HepG2 (cell line): ENCODE measurements around the gene SHF. TPM values are rescaled to one million over a fixed set of nuclear protein-coding genes. Genes with fewer than 3 reads are reported as not detected.

Experiments used
- BRCA1 ChIP-seq: sonication (generic); formaldehyde crosslinking; IDR thresholded peaks from 2 replicates; pipeline ENCODE4 v1.4.0; 2020; ENCODE audit warnings: missing genetic modification reagents
- CAMTA2 ChIP-seq: sonication (generic); formaldehyde crosslinking; IDR thresholded peaks from 2 replicates; pipeline ENCODE4 v1.4.0; 2020; ENCODE audit warnings: mild to moderate bottlenecking, missing genetic modification reagents, borderline replicate concordance
- FOSL1 ChIP-seq: sonication (generic); formaldehyde crosslinking; IDR thresholded peaks from 2 replicates; pipeline ENCODE4 v1.9.0; 2021; ENCODE audit warnings: missing genetic modification reagents, borderline replicate concordance
- HNRNPL ChIP-seq: fragments of 200-400 bp; formaldehyde crosslinking; IDR thresholded peaks from 2 replicates; pipeline ENCODE4 v1.6.1; 2017; ENCODE audit warnings: mild to moderate bottlenecking, low read depth, low read length
- KDM3A ChIP-seq: IDR thresholded peaks from 2 replicates; pipeline ENCODE4 v1.6.1; 2018; ENCODE audit warnings: low read depth, missing compliant biosample characterization
- MAZ ChIP-seq, 2 experiments: sonication (generic) in 1 of 2; formaldehyde crosslinking in 1 of 2; IDR thresholded peaks; 2 replicates each; pipeline versions ENCODE4 v1.5.0 to v1.6.1; 2012 to 2020; ENCODE audit warnings: low read depth in 2 of 2, mild to moderate bottlenecking in 2 of 2, borderline replicate concordance in 1 of 2, improper control_type of control experiment in 1 of 2, low read length in 1 of 2, missing genetic modification reagents in 1 of 2, moderate library complexity in 1 of 2
- PAWR ChIP-seq: sonication (generic); formaldehyde crosslinking; IDR thresholded peaks from 2 replicates; pipeline ENCODE4 v1.4.0; 2020; ENCODE audit warnings: missing genetic modification reagents, mild to moderate bottlenecking, borderline replicate concordance
- POLR2AphosphoS2 ChIP-seq: IDR thresholded peaks from 2 replicates; pipeline ENCODE4 v1.6.1; 2011; ENCODE audit warnings: low read depth, low read length, improper control_type of control experiment
- RAD51 ChIP-seq: fragments of 450-650 bp; IDR thresholded peaks from 2 replicates; pipeline ENCODE4 v1.6.1; 2016; ENCODE audit warnings: borderline replicate concordance
- SATB2 ChIP-seq: sonication (generic); formaldehyde crosslinking; IDR thresholded peaks from 2 replicates; pipeline ENCODE4 v1.5.0; 2020; ENCODE audit warnings: missing genetic modification reagents
- SMC3 ChIP-seq: IDR thresholded peaks from 2 replicates; pipeline ENCODE4 v1.6.1; 2011; ENCODE audit warnings: low read length, improper control_type of control experiment
- ZFX ChIP-seq: sonication (generic); formaldehyde crosslinking; IDR thresholded peaks from 2 replicates; pipeline ENCODE4 v1.4.0; 2020; ENCODE audit warnings: mild to moderate bottlenecking, low read depth, missing genetic modification reagents, moderate library complexity
- ZKSCAN5 ChIP-seq: sonication (generic); formaldehyde crosslinking; IDR thresholded peaks from 2 replicates; pipeline ENCODE4 v1.5.1; 2020; ENCODE audit warnings: mild to moderate bottlenecking, missing genetic modification reagents
- ZKSCAN8 ChIP-seq: IDR thresholded peaks from 2 replicates; pipeline ENCODE4 v1.6.1; 2016; ENCODE audit warnings: borderline replicate concordance, missing genetic modification reagents, missing compliant biosample characterization
- ZNF329 ChIP-seq: sonication (generic); formaldehyde crosslinking; IDR thresholded peaks from 2 replicates; pipeline ENCODE4 v1.9.0; 2021; ENCODE audit warnings: low read depth, mild to moderate bottlenecking, missing genetic modification reagents
- ZNF331 ChIP-seq: sonication (generic); formaldehyde crosslinking; IDR thresholded peaks from 2 replicates; pipeline ENCODE4 v1.4.0; 2020; ENCODE audit warnings: missing genetic modification reagents
- ZNF432 ChIP-seq: sonication (generic); formaldehyde crosslinking; IDR thresholded peaks from 2 replicates; pipeline ENCODE4 v1.5.0; 2020; ENCODE audit warnings: missing genetic modification reagents, mild to moderate bottlenecking, borderline replicate concordance
- ZNF619 ChIP-seq: sonication (generic); formaldehyde crosslinking; IDR thresholded peaks from 2 replicates; pipeline ENCODE4 v1.4.0; 2020; ENCODE audit warnings: mild to moderate bottlenecking, missing genetic modification reagents
- ZSCAN29 ChIP-seq: sonication (generic); formaldehyde crosslinking; conservative IDR thresholded peaks from 2 replicates; pipeline ENCODE4 v1.4.0; 2020; ENCODE audit warnings: mild to moderate bottlenecking, missing genetic modification reagents
- polyA plus RNA-seq, 8 experiments: library from polyadenylated mRNA; depleted of rRNA in 3 of 8; stranded (reverse) in 7 of 8; unstranded in 1 of 8; fragments of >200 nt; fragmentation: Illumina TruSeq in 4 of 8; extraction: Trizol in 4 of 8; gene quantifications; 2 replicates each; pipeline versions ENCODE4 v1.2.1 to v1.2.3, GENCODE V29; 2011 to 2016; ENCODE audit warnings: low read depth in 4 of 8, missing spikeins in 1 of 8, mixed read lengths in 1 of 8; ENCODE audit not compliant: insufficient read depth in 1 of 8
- total RNA-seq, 5 experiments: library from RNA; depleted of rRNA; stranded (reverse); fragments of >200 nt; fragmentation: Illumina TruSeq; extraction: Trizol; gene quantifications; 2 replicates each; pipeline ENCODE4 v1.2.3, GENCODE V29; 2016; ENCODE audit warnings: low read depth in 1 of 5
- TF ChIP-seq, protein P1 (sequence below): sonication (generic); formaldehyde crosslinking; IDR thresholded peaks from 2 replicates; pipeline ENCODE4 v1.4.0; 2020; ENCODE audit warnings: missing genetic modification reagents, mild to moderate bottlenecking, borderline replicate concordance
- TF ChIP-seq, protein P2 (sequence below): sonication (generic); formaldehyde crosslinking; IDR thresholded peaks from 2 replicates; pipeline ENCODE4 v1.5.0; 2020; ENCODE audit warnings: mild to moderate bottlenecking, low read depth, missing genetic modification reagents, borderline replicate concordance
- TF ChIP-seq, protein P3 (sequence below): sonication (generic); formaldehyde crosslinking; IDR thresholded peaks from 2 replicates; pipeline ENCODE4 v1.4.0; 2020; ENCODE audit warnings: missing genetic modification reagents, borderline replicate concordance
- TF ChIP-seq, protein P4 (sequence below): sonication (generic); formaldehyde crosslinking; IDR thresholded peaks from 2 replicates; pipeline ENCODE4 v1.5.0; 2020; ENCODE audit warnings: missing genetic modification reagents

SHF gene
- total and polyA plus RNA-seq, 2 of the 13 experiments (the other 11 are each of a cell fraction or from before 2014, with no cell fraction given) = 20.9 to 25.5 TPM

DNA sequence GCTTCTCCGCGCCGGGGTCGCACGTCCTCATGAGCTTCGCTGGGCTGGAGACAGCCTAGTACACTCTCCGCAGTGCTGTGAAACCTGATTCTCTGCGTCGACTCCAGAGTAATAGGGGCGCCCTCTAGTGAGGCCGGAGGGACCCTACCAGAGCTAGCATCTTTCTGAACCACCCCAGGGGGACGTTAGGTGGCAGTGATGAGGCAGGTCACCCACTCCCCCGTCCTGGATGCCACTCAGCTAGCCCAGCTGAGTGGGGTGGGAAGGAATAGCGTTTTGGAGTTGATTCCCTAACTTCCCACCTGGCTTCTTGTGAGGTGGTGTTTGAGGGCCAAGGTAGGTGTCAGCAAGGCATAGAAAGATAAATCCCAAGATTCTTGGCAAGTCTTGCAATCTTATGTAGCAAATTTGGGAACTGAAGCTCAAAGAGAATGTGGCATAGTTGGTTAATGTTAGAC, 69.6 kb downstream of the SHF start (continued):
- TF ChIP-seq, protein P1, sequence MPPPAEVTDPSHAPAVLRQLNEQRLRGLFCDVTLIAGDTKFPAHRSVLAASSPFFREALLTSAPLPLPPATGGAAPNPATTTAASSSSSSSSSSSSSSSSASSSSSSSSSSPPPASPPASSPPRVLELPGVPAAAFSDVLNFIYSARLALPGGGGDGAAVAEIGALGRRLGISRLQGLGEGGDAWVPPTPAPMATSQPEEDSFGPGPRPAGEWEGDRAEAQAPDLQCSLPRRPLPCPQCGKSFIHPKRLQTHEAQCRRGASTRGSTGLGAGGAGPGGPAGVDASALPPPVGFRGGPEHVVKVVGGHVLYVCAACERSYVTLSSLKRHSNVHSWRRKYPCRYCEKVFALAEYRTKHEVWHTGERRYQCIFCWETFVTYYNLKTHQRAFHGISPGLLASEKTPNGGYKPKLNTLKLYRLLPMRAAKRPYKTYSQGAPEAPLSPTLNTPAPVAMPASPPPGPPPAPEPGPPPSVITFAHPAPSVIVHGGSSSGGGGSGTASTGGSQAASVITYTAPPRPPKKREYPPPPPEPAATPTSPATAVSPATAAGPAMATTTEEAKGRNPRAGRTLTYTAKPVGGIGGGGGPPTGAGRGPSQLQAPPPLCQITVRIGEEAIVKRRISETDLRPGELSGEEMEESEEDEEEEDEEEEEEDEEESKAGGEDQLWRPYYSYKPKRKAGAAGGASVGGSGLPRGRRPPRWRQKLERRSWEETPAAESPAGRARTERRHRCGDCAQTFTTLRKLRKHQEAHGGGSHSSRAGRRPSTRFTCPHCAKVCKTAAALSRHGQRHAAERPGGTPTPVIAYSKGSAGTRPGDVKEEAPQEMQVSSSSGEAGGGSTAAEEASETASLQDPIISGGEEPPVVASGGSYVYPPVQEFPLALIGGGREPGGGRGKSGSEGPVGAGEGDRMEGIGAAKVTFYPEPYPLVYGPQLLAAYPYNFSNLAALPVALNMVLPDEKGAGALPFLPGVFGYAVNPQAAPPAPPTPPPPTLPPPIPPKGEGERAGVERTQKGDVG (CRISPR knock-in tag) = no peak
- TF ChIP-seq, protein P2, sequence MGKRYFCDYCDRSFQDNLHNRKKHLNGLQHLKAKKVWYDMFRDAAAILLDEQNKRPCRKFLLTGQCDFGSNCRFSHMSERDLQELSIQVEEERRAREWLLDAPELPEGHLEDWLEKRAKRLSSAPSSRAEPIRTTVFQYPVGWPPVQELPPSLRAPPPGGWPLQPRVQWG = no peak
- TF ChIP-seq, protein P3, sequence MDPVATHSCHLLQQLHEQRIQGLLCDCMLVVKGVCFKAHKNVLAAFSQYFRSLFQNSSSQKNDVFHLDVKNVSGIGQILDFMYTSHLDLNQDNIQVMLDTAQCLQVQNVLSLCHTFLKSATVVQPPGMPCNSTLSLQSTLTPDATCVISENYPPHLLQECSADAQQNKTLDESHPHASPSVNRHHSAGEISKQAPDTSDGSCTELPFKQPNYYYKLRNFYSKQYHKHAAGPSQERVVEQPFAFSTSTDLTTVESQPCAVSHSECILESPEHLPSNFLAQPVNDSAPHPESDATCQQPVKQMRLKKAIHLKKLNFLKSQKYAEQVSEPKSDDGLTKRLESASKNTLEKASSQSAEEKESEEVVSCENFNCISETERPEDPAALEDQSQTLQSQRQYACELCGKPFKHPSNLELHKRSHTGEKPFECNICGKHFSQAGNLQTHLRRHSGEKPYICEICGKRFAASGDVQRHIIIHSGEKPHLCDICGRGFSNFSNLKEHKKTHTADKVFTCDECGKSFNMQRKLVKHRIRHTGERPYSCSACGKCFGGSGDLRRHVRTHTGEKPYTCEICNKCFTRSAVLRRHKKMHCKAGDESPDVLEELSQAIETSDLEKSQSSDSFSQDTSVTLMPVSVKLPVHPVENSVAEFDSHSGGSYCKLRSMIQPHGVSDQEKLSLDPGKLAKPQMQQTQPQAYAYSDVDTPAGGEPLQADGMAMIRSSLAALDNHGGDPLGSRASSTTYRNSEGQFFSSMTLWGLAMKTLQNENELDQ (CRISPR knock-in tag) = no peak
- TF ChIP-seq ZNF331 (CRISPR knock-in tag) (peak; percentile 53; the same call in 1 of the 2 replicates), POLR2AphosphoS2 (no peak), ZKSCAN8 (CRISPR knock-in tag) (peak; percentile 61; the same call in 1 of the 2 replicates), BRCA1 (CRISPR knock-in tag) (no peak), SMC3 (peak; percentile 93), ZSCAN29 (CRISPR knock-in tag) (0 out of 2 replicates have a peak, but pooled peaks have one; percentile 22), KDM3A (peak; percentile 88; the same call in 1 of the 2 replicates), ZNF619 (CRISPR knock-in tag) (no peak), ZKSCAN5 (CRISPR knock-in tag) (no peak), HNRNPL (no peak), ZNF432 (CRISPR knock-in tag) (no peak), CAMTA2 (CRISPR knock-in tag) (no peak), MAZ (IDR thresholded peaks at IDR 0.05; ENCODE audit: borderline replicate concordance, low read depth, low read length) (no peak), MAZ (CRISPR knock-in tag; IDR thresholded peaks at IDR 0.05; ENCODE audit: low read depth) (no peak), ZNF329 (CRISPR knock-in tag) (no peak), FOSL1 (CRISPR knock-in tag) (no peak), RAD51 (no peak), PAWR (CRISPR knock-in tag) (no peak), SATB2 (CRISPR knock-in tag) (no peak), ZFX (no peak)
- TF ChIP-seq, protein P4, sequence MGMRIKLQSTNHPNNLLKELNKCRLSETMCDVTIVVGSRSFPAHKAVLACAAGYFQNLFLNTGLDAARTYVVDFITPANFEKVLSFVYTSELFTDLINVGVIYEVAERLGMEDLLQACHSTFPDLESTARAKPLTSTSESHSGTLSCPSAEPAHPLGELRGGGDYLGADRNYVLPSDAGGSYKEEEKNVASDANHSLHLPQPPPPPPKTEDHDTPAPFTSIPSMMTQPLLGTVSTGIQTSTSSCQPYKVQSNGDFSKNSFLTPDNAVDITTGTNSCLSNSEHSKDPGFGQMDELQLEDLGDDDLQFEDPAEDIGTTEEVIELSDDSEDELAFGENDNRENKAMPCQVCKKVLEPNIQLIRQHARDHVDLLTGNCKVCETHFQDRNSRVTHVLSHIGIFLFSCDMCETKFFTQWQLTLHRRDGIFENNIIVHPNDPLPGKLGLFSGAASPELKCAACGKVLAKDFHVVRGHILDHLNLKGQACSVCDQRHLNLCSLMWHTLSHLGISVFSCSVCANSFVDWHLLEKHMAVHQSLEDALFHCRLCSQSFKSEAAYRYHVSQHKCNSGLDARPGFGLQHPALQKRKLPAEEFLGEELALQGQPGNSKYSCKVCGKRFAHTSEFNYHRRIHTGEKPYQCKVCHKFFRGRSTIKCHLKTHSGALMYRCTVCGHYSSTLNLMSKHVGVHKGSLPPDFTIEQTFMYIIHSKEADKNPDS (CRISPR knock-in tag) = no peak
